Tibial nerve (tissue), 4 donors: ENCODE data around the gene ATXN10.

Source experiments
- CTCF ChIP-seq, 5 experiments: fragments of 200-600 bp in 3 of 5; fragments of 450-650 bp in 2 of 5; sonication (generic) in 3 of 5; IDR thresholded peaks; one replicate each; pipeline ENCODE4 v1.5.1; 2016 to 2019; ENCODE audit warnings: antibody characterized with exemption in 5 of 5, mild to moderate bottlenecking in 3 of 5, moderate library complexity in 2 of 5
- EP300 ChIP-seq, 2 donors: sonication (generic); formaldehyde crosslinking; IDR thresholded peaks; one replicate each; pipeline ENCODE4 v1.6.1; 2017; ENCODE audit warnings: antibody characterized with exemption in 2 of 2, mild to moderate bottlenecking in 1 of 2
- POLR2A ChIP-seq, 2 donors: fragments of 450-650 bp; IDR thresholded peaks; one replicate each; pipeline ENCODE4 v1.6.1; 2017; ENCODE audit warnings: antibody characterized with exemption in 2 of 2, mild to moderate bottlenecking in 2 of 2, moderate library complexity in 2 of 2

GRCh38 chr22:45686836-45687235, 15.2 kb downstream of the ATXN10 start:
- TF ChIP-seq POLR2A (IDR thresholded peaks at IDR 0.05) (no peak), CTCF (IDR thresholded peaks at IDR 0.05) (no peak), EP300 (IDR thresholded peaks at IDR 0.05) (no peak)
